ENCODE data around the gene MINDY2. TPM values are rescaled to one million over a fixed set of nuclear protein-coding genes. Genes with fewer than 3 reads are reported as not detected.

MINDY2 gene
- total and polyA plus RNA-seq, 9 of the 15 experiments (the other 6 are each of a cell fraction or from before 2014, with no cell fraction given): 2.4 to 15.3 (median 7.2) TPM

- TF ChIP-seq TSHZ1 (CRISPR knock-in tag; IDR thresholded peaks at IDR 0.05) (0 out of 2 replicates have a peak, but pooled peaks have one; percentile 27), CREB3L1 (IDR thresholded peaks at IDR 0.05; ENCODE audit: borderline replicate concordance, low read depth) (peak; percentile 95), HNRNPH1 (optimal IDR thresholded peaks at IDR 0.05; ENCODE audit: low read depth, low read length) (no peak), BCOR (IDR thresholded peaks at IDR 0.05) (peak; percentile 43; the same call in 1 of the 2 replicates), CEBPB (tag; IDR thresholded peaks at IDR 0.05) (no peak), USF1 (CRISPR knock-in tag; IDR thresholded peaks at IDR 0.05) (peak; percentile 97), L3MBTL2 (IDR thresholded peaks at IDR 0.05) (peak; percentile 95), NR2C1 (IDR thresholded peaks at IDR 0.05) (peak; percentile 52; the same call in 1 of the 2 replicates), NR2C1 (tag; IDR thresholded peaks at IDR 0.05) (no peak), DNMT1 (IDR thresholded peaks at IDR 0.05) (no peak), THAP7 (CRISPR knock-in tag; IDR thresholded peaks at IDR 0.05) (no peak), TAF9B (IDR thresholded peaks at IDR 0.05; ENCODE audit: partially characterized antibody) (peak; percentile 90), ZFP91 (CRISPR knock-in tag; IDR thresholded peaks at IDR 0.05) (peak; percentile 78; the same call in 1 of the 2 replicates), TAF7 (tag; IDR thresholded peaks at IDR 0.05) (peak; percentile 92), CHD1 (IDR thresholded peaks at IDR 0.05; ENCODE audit: low read length) (no peak), LCOR (CRISPR knock-in tag; IDR thresholded peaks at IDR 0.05) (peak; percentile 91), RFX5 (IDR thresholded peaks at IDR 0.05; ENCODE audit: low read depth, low read length) (peak; percentile 33; the same call in 1 of the 2 replicates), ZNF140 (CRISPR knock-in tag; IDR thresholded peaks at IDR 0.05) (no peak), E2F1 (CRISPR knock-in tag; IDR thresholded peaks at IDR 0.05) (peak; percentile 77; the same call in 1 of the 2 replicates)
These were observed at the start of gene MINDY2 (continued) for GRCh38 chr15:58770857-58771620.

All from K562 (cell line).